Stimulated activated CD4-positive, alpha-beta T cell treated with anti-CD3 and anti-CD28 coated beads, Interleukin-2, amount 100 ng/mL, for 24 hours (primary cell): ENCODE measurements around the gene LAMA5.

Source experiments
- DNase-seq, 2 donors: peaks; one replicate each; pipeline ENCODE4 v3.0.0-alpha.2; 2020

Gene LAMA5

DNA sequence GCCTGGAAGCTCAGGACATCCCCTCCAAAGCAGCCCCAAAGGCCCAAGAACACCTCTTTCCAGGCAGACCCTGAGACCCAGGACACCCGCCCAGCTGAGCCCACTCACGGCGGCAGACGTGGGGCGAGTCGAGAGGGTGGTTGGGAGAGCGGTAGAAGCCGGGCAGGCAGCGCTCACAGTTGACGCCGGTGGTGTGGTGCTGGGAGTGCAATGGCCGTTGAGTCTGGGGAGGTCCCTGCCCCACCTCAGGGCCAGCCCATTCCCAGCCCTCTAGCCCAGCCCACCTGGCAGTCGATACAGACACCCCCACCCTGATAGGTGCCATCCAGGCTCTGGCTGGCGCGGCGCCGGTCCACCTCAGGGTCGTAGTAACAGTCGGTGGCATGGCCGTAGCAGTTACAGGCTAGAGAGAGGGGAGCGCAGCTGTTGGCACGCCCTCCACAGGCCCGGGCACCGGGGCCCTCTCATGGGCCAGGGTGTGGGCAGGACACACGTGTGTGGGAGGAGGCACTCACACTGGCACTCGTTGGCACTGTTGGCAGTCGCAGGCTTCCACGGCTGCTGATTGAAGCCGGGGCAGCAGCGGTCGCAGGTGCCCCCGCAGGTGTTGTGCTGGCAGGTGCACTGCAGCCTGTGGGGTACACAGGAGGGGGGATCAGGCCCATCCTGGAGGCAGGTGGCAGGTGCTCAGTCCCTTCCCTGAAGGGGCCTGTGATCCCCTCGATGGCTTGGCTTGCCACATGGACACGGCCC is 20.5 kb downstream of the LAMA5 start:
- DNase-seq = no peak

DNA sequence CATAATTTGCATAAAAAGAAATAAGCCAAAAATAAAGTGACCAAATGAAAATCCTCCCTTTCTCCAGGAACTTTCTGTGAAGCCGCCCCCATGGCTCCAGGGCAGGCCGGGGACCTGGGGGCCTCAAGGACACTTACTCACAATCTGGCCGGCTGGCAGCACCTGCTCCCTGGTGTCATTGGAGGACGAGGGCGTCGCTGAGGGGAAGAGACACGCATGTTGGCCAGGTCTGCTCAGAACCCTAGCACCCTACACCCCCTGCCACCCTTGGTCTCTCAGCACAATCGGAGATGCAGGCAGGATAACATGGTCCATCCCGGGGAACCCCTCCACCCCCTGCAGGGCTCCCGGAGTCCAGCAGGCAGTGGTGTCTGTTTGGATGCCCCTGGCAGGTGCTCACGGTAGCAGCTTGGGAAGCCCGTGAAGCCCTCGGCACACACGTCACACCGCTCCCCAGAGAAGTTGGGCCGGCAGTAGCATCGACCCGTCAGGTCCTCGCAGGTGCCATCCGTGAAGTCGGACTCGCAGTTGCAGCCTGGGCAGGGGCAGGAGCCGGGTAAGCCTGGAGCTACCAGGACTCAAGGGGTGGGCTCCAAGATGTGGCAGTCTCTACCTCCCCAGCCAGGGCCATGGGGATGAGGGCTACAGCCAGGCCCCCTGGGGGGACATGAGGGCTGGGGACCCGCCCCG is 21.3 kb downstream of the LAMA5 start:
- no peak for DNase-seq

DNA sequence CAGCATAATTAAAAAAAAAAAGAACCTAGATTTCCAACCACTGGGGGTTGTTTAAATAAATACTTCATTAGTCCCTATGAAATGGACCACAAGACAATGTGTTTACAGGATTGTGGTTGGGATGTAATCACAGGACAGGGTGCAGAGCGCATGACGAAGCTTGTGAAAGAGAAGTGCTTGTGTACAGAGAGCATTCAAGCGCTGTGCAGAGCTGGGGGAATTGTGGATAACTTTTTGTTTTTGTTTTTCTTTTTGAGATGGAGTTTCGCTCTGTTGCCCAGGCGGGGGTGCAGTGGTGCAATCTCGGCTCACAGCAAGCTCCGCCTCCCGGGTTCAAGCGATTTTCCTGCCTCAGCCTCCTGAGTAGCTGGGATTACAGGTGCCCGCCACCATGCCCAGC is 22.3 kb downstream of the LAMA5 start:
- no peak for DNase-seq

DNA sequence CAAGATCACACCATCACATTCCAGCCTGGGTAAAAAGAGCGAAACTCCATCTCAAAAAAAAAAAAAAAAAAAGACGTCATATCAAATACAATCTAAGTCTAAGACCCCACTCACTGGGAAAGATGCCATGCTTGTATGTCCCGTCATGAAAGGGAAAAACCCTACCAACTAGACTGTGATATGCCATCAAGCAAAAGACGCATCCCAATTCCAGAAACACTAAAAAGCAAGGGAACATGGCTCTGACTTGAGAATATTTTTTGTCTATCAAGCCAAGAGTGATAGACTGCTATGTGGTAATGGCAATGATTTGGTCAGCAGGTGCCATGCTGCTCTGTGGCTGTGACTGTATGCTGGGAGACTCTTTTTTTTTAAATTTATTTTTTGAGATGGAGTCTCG is 23.0 kb downstream of the LAMA5 start:
- no peak for DNase-seq

DNA sequence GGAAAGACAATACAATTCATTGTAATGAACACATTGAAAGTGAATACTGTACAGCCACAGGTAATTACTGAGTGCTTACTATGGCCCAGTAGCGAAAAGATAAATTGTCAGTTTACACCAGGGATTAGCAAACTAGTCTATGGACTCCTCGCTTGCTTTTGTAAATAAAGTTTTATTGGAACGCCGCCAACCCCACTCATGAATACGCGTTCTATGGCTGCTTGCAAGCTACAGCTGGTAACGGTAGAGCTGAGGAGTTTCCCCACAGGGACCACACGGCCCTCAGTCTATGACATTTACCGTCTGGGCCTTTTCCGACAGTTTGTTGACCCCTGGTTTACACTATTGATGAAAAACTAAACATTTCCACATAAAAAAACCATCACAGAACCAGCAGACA is 24.2 kb downstream of the LAMA5 start:
- DNase-seq = no peak

DNA sequence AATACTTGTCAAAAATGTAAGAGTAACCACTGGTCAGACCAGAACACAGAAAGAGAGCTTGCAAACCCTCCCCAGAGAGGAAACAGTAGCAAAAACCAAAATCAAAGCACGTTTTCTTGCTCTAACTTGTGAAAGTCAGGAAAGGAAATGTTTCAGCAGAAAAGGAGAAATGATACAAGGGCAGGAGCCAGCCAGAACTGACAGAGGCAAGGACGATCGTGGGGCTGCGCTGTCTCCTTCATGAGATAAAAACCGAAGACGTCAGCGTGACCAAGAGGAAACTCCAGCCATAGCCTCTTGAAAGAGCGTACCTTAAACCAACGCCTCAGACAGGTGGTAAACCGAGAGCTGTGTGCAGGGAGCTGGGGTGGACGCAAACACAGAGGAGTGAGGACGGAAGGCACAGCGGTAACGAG is 27.5 kb downstream of the LAMA5 start:
- DNase-seq = no peak

DNA sequence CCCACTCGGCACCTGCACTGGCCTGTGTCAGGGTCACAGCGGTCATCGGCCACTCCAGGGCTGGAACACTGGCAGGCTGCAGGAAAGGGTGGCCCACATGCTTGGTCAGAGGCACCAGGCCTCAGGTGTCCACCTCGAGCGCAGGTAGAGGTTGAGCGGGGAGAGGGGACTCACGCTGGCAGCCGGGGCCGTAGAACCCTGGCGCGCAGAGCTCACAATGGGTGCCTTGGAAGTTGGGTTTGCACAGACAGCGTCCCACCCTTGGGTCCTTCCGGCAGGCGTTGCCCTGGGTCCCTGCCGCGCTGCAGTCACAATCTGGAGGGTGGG is 28.9 kb downstream of the LAMA5 start:
- DNase-seq = no peak

DNA sequence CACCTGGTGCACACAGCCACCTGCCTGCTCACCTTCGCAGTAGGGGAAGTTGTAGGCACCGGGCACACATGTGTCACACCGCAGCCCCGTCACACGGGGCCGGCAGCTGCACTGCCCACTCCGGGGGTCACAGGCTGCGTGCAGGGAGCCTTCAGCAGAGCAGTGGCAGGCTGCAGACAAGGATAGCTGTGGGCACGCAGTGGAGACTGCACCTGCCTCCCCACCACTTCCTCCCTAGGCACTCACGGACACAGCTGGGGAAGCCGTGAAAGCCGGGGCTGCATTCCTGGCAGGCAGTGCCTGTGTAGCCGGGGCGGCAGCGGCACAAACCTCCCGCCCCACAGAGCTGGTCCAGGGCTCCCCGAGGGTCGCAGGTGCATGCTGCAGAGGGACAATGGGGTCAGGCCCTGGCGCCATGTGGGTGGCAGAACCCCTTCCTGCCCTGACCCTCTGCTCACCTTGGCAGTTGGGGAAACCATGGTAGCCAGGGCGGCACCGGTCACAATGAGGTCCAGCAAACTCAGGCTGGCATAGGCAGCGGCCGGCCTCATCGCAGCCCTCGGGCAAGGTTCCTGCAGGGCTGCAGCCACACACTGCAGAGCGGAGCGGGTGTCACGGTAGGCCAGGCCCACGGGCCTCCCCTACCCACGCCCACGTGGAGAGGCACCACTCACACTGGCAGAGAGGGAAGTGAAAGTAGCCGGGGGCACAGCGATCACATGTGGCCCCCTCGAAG is 29.4 kb downstream of the LAMA5 start:
- no peak for DNase-seq

DNA sequence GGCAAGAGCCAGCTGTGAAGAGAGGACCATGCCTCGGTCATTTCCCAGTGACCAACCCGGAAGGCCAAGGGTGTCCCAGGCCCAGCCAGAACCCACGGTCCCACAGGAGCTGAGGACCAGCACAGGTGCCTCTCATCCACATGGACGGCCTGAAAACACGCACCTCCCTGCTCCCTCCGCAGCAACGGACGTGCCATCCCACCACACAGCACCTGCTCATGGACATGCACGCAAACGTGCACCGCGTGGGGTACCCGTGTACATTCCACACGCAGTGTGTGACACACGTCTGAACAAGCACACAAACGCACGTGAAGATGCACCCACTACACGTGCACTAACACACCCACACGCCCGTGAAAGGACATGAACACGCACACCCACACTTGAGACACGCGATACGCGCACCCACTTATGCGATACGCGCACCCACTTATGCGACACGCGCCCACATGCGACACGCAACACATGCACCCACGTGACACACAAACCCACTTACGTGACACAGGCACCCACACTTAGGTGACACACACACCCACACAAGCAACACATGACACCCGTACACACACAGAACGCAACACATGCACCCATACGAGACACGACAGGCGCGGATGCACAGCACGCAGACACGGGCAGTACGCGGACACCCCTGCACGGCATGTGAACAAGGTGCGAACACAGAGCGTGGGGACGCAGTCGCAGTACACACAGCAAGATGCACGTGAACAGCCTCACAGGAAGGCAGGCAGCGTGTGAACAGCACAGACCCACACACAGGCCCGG is 30.1 kb downstream of the LAMA5 start:
- no peak for DNase-seq

DNA sequence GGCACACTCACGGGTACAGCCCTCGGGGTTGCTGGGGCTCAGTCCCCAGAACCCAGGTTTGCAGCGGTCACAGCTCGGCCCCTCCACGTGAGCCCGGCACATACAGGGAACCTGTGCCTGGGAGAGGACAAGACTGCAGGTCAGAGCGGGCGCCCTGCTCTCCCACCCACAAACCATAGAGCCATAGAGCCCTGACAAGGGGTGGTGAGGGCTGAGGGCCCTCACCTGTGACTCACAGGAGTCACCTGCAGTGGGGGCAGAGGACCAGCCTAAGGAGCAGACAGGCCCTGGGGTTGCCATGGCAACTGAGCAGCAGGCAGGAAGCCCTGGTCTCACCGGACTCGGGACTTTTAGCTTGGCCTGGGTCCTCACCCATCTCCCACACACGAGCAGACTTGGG is 30.8 kb downstream of the LAMA5 start:
- DNase-seq = no peak

DNA sequence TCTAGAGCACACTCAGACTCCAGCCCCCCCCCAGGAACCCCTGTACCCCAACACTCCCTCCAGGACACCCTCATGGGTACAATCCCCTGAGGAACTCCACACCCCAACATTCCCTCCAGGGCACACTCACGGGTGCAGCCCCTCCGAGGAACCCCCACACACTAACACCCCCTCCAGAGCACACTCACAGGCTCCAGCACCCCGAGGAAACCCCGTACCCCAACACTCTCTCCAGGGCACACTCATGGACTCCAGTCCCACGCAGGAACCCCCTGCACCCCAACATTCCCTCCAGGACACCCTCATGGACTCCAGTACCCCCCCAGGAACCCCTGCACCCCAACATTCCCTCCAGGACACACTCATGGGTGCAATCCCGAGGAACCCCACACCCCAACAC is 31.6 kb downstream of the LAMA5 start:
- DNase-seq = no peak

DNA sequence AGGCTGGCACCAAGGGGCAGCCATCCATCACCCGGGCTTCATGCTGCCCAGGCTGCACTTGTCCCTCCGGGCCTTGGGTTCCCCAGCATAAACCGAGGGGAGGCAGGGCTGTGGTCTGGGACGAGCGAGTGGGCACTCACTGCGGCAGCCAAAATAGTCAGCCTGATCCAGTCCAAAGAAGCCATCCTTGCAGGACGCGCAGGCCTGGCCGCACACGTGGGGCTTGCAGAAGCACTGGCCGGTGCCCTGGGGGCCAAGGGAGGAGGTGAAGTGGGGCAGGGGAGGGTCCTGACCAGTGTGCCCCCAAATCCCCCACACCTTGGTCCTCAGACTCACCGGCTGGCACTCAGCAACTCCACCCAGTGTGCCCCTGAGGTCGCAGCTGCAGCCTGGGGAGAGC is 32.2 kb downstream of the LAMA5 start:
- DNase-seq = no peak

DNA sequence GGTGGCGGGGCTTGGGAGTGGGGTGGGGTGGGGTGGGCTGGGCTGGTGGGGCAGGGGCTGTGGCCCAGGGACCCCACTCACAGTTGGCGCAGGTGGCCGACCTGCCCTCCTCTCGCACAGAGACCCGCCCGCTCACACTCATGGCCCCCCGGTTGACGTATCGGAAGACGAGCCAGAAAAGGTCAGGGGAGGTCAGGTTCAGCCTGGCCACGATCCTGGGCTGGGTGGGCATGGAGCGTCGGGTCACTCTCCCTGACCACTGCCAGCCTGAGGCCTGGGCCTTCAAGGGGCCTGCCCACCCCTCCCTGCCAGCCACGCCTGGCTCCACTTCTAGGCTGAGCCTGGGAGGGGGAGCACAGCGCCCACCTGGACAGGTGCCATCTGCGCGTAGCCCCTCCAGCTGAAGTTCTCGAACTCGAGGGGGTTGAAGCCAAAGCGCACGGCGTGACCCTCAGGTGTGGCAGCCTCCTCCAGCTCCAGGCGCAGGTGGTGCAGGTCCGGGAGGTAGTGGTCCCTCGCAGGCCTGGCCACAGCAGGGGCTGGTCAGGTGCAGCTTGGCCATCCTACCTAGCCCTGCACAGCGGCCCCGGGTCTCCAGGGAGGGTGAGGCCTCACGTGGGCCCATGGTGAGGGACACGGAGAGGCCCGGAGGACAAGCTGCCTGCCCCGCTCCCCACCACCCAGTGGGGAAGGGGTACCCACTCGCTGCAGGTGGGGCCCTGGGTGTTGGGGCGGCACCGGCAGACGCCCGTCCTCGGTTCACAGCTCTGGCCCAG is 33.1 kb downstream of the LAMA5 start:
- no peak for DNase-seq

DNA sequence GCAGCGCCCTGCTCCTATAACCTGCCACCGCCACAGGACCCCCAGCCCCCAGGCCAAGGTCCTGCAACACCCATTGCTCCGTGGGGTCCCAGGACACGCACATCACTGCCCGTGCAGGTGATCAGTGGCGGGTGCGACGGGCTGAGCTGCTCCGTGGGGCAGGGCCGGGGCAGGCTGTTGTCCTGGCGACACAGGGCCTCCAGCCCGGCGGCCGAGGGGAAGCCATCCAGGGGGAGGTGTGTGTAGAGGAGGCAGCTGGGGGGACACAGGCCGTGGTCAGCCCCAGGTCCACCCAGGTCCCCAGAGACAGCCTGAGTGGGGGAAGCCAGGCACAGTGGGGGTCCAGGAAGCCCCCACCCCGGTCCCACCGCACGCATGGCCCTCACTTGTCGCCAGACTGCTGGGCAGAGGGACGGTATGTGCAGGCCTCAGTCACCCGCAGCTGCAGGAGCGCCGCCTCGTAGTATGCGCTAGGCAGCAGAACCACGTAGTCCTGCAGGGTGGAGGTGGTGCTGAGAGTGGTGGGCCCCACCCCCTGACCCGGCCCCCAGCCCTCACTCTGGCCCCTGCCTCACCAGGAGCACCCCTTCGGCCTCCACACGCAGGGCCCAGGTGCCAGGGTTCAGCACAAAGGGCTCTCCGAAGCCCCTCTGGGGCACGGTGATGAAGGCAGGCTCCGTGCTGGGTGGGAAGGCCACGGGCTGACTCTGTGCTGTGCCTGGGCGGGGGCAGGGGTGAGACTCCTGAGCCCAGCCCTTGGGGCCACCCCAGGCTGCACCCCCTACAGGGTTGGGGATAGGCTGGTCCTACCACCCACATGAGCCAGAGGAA is 33.9 kb downstream of the LAMA5 start:
- no peak for DNase-seq

DNA sequence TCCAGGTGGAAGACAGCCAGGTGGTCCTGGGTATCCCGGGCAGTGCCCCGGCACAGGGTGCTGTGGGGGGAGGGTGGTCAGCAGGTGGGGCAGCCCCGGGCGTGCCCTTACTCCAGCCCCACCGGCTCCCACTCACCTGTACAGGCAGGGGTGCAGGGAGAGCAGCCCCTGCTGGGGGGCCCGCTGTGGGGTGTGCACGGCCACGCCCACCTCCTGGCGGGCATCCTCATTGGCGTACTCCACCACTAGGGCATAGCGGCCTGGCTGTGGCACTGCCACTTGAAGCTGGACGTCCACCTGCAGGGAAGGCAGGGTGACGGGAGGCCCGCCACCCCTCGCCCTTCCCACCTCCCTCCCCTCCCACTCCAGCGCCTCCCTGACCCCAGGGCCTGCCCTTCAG is 34.7 kb downstream of the LAMA5 start:
- no peak for DNase-seq

DNA sequence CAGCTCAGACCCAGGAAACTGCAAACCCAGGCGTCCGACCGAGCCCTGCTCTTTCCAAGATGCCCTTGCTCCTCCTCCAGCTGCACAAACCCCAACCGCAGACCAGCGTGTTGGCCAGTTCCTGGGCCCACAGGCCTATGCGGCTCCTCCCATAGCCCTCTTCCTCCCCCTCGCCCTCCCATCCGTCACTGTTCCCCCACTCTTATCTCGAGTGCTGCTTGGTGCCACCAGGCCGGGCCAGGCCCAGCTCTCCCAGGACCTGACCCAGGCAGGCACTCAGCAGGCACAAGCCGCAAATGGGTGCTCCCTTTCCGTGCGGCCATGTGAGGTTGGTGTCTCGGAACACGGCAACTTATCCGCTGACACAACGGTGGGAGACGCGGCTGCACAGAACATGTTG is 35.8 kb downstream of the LAMA5 start:
- DNase-seq = no peak

DNA sequence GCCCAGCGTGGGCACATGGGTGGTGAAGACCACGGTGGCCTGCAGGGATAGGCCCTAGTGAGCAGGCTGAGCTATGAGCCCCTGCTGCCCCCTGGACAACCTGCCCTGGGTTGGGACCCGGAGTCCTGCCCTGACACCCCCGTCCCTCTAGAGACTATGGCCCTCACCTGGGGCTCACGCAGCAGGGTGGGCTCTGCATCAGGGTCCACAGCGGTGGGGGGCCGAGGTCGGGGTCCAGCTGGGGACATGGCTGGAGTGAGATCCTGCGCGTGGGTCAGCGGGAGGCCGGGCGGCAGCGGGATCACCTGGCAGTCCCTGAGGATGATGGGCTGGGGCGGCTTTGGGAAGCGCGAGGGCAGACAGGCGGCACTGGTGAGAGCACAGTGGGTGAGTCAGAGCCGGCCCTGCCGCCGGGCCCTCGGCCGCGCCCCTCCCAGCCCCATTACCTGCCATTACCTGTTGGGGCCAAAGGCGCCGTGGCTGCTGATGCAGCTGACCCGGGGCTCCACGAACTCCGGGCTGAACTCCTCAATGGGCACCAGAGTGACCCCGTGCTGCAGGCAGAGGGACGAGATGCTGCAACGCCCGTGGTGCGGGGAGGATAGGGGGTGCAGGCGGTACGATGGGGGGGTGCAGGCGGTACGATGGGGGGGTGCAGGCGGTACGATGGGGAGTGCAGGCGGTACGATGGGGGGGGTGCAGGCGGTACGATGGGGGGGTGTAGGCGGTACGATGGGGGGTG is 36.4 kb downstream of the LAMA5 start:
- DNase-seq = no peak

DNA sequence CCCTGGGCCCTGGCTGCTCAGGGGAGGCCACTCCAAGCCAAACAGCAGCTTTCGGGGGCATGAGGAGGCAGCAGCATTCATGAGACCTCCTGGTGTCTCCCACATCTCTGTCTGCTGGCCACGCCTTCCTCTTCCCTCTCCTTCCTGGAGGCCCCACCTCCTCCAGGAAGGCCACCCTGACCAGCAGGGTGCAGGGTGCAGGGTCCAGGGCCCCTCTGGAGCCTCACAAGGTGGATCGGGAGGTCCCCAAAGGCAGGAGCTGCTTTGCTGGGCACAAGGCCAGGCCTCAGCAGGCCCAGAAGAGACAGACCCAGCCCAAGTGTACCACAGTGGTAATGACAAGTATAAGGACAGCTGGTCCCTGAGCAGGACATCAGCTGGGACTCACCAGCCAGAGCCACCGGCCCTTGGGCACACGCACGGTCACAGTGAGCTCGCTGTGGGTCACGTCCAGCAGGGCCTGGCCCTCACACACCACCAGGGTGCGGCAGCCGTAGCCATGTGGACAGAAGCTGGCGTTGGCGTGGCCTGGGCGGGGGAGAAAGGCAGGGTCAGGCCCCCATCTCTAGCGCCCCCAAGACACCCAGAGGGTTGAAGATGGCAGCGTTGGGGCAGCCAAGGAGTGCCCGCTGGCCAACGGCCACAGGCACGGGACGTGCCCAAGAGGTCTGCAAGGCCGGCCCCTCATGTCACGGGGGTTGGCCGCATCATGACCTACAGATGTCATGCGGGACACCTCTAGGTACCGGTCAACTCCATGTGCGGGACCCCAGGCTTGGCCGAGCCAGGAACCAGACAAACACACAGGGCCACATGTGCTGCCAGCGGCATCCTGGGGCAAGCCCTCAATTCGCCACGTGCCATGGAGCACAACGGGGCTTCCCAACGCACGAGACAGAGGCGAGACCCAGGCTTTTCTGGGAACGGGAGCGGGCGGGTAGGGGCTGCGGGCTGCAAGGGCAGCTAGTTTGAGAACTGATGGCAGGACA is 37.4 kb downstream of the LAMA5 start:
- no peak for DNase-seq

DNA sequence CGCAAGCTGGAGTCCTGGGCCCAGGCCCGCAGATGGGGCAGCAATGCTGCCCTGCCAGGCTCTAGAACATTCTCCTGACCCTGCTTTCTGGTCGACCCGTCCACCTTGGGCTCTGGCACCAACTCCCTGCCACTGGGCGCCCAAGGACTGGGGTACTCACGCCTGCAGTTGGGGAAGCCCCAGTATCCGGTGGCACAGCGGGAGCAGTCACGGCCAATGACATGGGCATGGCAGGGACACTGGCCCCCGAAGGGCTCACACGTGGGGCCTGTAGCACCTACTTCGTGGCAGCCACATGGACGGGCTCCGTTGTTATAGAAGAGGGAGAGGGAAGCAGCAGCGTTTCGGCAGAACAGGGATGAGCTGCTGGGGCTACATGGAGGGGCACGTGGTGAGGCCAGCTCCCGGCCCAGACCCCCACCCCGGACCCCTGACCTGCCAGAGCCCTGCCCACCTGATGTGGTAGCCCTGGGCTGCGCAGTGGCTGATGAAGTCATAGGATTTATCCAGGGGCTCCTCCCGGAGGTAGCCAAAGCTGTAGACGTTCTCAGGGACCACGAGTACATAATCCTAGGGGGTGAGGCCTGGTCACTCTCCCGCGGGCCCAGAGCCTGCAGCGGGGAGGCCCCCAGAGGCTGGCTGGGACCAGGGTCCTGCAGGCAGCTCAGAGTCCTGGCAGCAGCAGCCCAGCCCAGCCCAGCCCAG is 38.3 kb downstream of the LAMA5 start:
- DNase-seq = no peak
